T-helper 1 cell (primary cell): ENCODE measurements around the gene CNPPD1.

Source experiments
- DNase-seq, 5 donors: peaks; one replicate each; pipeline ENCODE4 v3.0.0-alpha.2; 2012 to 2020

CNPPD1 gene

DNA sequence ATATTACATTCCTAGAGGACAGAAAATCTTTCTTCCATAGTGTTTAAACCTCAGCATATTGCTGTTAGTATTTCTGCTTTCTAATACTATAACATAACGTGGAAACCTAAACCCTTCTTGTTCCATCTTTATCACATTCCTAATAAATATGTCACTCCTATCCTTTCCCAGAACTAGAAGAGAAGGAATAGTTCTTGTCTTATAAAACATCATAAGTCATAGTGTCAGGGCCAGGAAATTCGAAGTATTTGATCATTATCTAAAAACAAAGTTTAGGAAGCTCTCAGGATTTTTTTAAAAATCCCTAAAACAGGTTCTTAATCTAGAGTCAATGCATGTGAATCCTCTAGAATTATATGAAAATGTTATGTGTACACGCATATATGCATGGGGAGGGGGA is 18.1 kb downstream of the CNPPD1 start:
- DNase-seq: no peak

DNA sequence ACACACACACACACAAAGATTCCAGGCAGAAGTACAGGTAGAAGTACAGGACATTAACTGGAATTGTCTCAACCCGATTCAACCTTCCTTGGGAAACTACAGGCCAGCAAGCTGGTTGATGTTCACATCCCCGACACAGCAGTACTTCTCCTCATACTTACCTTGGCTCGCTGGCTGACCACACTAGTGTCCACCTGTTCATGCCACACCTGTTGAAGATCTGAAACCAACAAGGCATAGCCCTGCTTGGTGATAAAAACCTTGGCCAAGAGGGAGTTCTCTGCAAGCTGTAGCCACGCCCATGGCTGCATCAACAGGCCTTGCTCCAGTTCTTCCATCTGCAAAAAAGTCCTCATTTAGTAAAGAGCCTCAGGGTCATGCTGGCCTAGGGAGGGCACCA is 18.7 kb downstream of the CNPPD1 start:
- no peak for DNase-seq

DNA sequence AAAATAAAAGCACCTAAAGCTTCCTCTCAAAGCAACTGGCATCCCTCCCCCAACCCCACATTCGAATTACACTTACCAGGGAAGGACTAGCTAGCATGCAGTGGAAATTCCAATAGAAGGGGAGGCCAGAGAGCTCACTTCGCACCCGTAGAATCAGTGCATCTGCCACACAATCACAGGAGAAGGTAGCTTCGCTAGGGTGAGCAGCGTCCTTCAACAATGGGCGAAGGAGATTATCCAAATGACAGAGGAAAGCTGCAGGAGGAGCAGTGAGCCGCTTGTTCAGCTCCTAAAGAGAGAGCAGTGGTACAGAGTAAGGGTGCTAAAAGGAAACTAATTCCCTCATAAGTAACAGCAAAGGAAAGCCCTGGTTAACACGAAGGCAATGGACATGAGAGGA is 19.3 kb downstream of the CNPPD1 start:
- no peak for DNase-seq

DNA sequence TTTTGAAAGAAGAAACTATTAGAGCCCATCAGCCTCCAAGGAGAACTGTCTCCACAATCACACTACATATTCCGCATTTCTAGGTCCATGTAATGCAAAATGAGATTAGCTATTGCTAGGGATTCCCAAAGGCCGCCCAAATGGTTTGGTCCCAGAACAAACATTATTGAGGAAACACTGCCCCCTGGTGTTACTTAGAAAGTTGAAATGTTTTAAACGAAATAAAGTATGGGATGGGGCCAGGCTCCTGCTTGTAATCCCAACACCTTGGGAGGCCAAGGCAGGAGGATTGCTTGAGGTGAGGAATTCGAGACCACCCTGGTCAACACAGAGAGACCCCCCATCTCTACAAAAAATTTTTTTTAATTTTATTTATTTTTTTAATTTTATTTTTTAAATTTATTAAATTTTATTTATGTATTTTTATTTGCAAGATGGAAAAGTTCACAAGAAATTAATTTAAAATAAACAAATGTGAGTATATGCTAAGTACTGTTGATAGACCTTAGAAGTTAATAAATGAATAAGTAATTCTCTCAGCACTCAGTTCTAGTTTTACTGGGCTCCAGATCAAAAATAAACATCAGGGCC is 21.6 kb downstream of the CNPPD1 start:
- DNase-seq: peak in 2 of 5 donors; percentile 34 to 63

DNA sequence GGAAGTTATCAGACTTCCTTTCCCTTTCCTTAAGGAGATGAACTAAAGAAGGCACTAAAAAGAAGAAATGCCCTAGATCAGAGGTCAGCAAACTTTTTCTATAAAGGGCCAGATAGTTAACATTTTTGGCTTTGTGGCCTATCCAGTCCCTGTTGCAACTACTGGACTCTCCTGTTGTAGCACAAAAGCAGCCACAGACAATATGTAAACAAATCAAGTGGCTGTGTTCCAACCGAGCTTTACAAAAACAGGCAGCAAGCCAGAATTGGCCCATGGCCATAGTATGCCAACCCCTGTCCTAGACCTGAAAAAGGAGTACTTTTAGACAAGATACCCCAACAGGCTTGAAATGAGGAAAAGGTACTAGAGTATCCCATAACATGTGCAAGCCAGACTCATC is 27.1 kb downstream of the CNPPD1 start:
- no peak for DNase-seq

DNA sequence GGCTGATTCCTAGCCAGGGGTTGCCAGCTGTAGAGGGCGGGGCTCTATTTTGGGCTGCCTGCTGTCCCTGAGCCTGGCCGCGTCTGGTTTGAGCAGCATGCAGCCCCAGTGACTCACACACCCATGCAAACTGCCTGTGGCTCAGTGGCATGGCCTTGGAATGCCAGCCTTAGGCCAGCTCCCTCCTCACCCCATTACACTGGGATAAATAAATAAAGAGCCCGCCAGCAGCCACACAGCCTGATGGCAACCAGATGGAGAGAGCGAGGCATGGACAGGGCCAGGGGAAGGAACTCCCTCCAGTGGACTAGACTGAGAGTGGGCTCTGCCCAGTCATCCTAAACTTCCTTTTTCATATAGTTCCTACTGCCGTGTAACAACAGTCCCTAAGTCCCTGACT is 34.4 kb downstream of the CNPPD1 start:
- no peak for DNase-seq

DNA sequence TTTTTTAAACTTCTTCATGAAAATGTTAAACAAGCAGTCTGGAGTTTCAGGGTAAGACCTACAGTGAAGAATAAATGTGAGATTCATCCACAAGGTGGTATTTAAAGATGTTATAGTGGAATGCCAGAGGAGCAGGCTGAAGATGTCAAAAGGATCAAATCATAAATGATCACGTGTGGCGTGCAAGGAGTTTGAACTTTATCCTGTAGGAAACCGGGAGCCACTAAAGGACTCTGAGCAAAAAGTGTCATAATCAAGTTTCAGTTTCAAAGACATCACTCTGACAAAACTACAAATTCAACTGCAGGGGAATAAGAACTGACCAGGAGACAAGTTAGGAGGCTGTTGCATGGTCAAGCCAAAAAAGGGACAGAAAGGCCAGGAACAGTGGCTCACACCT is 36.0 kb downstream of the CNPPD1 start:
- DNase-seq: no peak

DNA sequence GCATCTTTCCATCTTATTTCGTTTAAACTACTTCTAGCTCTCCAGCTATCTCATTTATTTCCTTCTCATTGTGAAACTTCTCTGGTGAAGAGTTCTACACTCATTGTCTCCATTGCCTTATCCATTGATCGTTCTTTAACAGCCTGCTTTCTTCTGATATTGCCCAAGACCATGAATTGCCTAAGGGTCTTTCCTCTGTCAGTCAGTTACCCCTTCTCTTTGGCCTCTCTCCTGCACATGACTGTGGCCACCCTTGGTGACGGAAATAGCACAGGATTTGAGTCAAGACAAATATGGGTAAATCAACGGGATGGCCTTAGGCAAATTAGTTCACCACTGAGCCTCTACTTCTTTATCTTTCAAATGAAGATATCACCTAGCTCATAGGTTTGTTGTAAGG is 42.7 kb downstream of the CNPPD1 start:
- DNase-seq: no peak

DNA sequence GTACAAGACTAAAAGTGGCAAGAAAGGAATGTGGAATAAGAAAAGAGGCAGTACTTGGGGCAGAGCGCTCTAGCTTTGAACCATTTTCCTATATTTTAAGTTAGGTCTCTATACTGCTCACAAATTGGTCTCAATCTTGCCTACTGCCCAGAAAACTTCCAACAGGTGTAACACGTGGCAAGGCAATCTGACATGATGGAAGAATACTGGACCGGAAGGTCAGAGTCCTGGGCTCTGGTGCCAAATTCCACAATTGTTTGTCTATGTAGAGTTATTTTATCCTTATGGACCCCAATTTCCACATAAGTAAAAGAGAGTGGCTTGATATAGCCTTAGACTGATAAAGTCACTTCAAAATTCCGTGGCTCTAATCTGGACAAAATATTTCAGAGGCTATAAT is 45.0 kb downstream of the CNPPD1 start:
- DNase-seq: no peak

DNA sequence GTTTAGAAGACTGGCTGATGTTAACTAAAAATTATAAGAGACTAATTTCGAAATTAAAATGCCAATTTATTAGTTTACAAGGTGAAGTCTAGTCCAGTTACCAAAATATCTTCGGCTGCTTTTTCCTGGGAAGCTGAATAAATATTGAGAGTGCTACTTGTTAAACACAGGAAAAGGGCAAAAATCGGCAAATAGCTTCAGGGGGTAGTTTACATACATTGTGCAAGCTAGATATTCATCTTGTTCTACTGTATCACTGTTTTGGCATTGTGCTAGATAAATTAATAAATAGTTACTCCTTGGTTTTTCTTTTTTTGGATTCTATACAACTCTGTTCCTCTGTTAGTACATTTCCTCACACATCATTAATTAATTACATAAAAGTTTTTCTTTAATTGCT is 45.4 kb downstream of the CNPPD1 start:
- no peak for DNase-seq

DNA sequence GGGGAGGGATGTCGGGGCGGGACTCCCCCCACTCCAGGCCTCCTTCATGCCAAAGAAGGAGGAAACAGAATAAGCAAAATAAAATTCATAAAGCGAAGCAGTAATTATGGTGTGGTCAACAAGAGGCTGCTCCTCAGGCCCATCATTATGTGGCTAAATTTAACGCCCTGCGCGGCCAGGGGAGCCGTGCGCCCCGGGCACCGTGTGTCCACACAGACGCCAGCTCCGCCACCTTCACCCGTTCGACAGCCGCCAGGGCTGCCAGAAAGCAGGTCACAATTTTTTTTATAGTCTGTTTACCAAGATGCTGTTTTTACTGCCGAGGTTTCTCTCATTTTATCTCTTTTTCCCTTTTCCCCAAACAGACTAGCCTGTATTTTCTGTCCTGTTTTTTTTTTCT is 47.1 kb downstream of the CNPPD1 start:
- DNase-seq: no peak

DNA sequence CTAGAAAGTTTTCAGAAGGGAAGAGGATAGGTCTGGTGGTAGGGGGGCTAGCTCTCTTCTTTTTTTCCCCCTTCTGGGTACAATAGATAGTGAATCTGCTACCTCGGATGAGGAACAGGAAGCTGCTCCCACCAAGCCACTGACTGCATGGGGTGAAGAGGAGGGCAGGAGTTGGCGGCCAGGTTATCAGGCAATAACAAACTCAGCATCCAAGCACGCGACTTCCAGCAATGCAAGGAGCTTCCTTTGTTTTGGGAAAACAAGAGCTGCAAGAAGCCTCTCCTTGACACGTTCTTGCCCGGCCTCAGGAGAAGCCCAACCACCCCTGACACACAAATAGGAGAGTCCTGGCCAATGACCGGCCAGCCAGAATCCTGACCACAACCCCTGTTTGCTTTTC is 48.3 kb downstream of the CNPPD1 start:
- no peak for DNase-seq

DNA sequence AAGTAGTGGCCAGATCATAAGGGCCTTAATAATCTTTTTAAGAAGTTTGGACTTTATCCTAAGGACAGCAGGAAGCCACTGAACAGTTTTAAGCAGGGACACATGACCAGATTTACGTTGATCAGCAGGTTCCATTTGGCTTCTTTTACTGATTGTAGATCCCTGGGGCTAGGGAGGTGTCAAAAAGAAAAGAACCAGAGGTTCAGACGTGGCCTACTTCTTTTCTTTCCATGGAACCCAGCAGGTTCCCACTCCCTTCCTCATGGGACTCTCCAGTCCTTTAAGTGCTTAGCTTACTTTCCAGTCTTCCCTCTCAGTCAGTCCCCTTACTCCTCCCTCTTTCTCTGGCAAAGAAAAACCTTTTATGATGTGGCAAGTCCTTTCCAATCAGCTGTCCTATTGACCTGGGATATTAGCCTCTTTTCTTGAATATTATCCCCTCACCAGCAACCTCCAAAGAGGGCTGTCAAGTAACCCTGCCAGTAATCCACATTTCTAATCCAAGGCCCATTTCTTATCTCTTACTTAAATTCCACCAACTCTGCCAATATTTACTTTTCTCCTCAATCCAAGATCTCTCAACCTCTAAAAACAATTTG is 49.6 kb downstream of the CNPPD1 start:
- no peak for DNase-seq

DNA sequence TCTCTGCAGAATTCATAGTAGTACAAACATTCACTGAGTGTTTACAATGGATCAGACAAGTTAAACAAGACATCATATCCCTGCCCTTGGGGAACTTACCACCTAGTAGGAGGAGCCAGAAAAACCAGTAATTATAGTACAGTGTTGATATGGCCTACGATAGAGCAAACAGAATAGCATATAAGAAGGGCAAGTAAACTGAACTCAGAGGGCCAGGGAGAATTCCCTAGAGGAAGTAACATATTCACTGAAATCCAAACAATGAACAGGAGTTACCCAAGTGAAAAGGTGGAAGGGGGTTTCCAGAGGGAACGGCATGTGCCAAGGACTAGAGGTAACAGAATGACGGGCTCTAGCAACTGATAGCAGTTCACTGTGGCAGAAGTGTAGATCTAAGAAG is 50.2 kb downstream of the CNPPD1 start:
- no peak for DNase-seq

DNA sequence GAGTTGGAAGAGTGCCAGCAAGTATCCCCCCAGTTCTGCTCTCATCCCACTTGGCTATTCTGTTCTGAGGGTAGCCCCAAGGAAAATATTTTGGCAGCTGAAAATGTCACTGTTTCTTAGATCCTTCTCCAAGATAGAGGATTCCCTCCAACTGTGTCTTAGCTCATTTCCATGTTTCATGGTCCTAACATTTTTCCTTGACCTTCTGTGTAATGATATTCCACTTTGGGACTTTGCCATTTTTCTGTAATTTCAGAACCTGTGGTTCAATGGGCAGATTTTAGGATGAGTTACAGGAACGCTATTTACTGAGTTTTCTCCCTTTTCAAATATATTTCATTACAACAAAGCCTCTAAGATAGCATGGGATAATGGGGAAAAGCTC is 50.8 kb downstream of the CNPPD1 start:
- no peak for DNase-seq

DNA sequence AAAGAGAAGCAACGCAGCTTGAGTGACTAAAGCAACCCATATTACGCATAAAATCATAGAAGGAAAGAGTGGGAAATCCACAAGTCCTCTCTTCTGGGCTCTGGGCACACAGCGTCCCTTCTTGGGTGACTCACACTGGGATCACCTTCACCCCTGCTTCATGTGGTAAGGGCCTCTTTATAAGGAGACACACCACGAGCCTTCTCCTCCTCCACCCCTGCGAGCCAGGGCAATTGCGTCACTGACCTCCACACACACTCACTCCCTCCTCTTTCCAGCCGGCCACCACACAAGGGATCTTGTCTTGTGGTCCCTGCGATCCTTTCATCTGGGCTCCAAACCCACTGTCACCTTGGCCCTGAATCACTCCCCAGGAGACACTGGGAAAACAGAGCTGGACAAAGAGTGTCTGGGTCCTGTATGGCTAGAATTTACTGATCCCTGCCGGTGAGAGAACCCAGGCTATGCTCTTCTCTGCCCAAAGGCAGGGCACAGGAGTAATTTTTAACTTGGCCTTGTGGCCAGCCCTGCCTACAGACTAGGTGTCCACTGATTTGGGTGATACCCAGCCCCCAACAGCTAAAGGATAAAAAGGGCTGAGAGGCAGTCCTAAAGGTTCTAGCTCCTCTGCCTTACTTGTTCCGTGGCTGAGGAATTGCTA is 51.4 kb downstream of the CNPPD1 start:
- DNase-seq: no peak

DNA sequence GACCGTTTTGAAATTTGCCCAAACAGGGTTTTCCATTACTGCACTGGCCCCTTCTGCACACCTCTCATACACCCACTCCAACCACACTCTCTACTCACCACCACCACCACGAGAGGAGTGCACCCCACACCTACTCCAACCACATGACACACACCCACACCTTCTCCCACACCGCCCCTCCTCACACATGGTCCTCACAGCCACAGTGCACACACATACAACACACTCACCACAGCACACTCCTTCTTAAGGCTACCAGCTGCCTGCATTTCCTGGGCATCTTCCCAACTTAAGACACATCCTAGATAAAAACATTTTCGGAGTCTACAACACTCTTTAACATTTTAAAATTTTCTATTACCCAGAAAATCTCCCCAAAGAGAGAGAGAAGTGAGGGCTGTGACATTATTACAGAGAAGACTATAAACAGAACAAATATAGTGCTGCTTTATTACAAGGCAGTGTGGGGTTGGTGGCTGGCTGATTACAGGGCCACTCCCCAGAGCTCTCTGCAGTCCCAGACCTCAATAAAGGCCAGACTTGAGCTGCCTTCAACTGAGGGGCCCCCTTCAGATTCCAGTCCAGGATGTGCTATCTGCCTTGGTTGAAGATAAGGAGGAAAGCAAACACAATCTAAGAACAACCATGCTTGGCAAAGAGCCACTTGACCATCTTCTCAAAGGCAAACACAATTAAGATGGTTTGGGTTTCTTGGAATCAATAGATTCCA is 52.2 kb downstream of the CNPPD1 start:
- DNase-seq: no peak

DNA sequence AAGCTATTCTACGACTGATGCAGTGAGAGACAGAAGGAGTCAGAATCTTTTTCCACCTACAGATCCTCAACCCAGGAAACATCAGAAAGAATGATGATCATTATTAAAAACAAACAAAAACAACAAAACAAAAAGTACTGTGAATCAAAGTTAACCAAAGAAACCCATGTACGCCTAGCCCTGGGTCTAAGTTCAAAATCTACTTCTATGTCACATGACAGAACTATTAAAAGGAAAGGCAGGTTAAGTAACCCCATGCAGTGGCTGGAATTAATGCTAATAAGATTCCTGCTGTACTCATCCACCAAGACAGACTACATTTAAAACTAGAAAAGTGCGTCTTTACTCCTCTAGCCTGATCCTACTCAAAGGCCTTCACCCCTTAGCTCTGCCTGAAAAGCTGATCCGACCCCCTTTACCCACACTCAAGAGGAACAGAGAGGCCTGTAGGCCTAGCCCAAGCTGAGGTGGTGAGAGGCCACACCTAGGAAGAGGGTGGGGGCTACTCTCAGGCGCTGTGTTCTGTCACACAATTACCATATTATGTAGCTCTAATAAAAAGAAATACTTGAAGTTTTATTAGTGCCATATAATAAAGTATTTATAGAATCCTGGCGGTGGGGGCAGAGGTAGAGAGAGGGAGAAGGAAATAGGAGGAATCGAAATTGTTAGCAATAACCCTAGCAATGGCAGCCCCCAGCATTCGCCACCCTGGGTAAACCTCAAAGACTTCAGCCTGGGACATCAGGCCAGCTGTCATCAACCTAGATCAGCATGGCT is 53.2 kb downstream of the CNPPD1 start:
- no peak for DNase-seq

DNA sequence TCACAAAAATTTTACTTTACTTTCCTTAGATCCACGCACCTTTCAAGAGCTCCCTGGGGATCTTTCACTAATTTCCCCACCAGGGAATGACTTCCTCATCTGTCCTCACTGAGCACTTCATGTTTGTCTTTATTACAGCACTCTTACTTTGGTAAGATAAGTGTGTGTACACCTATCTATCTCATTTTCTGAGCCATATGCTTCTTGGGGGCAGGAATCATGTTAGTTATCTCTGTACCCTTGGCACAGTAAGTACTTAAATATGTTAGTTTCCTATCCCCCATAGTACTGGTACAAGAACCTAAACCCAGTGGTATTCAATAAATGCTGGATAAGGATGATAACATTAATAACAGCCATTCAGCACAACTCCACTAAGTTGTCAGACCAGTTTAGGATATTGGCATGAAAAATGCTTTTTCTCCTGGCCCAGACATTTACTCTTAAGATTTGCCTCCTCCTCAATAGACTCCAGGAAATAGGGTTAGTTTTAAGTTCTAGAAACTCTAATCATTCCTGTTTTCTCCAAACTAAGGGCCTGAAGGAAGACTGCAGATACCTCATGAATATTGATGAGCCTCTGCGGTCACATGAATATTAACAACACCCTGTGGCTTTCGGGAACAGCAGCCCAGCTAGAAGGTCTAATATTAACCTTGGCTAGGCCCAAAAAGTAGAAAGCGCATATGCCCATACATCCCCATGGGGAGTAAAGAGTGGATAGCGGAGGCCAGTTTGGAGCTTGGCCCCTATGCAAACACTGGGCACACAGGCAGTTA is 54.3 kb downstream of the CNPPD1 start:
- DNase-seq: no peak
